HG02571 (cell line): Measurements from ENCODE around the gene COX14.
"Not testable (repeated sequence)": the region's sequence is repeated elsewhere in the genome, so short reads cannot be mapped to it uniquely, and the experiment has no call there.

Experiments used
- ATAC-seq: cut with Tn5 transposase; IDR thresholded peaks from one replicate; pipeline ENCODE4 v1.9.1; 2021; ENCODE audit warnings: mild to moderate bottlenecking, moderate library complexity; ENCODE audit not compliant: unreplicated experiment

The COX14 gene

GRCh38 chr12:50111693-50112455 lies at the start of gene COX14:
TSS of gene COX14 (plus strand) at chr12:50112236. CDS start at chr12:50120044, 7,808 bp downstream.
- ATAC-seq = peak; percentile 80

- no peak for ATAC-seq
These were observed 49.1 kb upstream of the COX14 start for GRCh38 chr12:50062728-50063460.

GRCh38 chr12:50065726-50066310 lies 46.2 kb upstream of the COX14 start:
- ATAC-seq = no peak

- ATAC-seq = no peak
These were observed 45.6 kb upstream of the COX14 start for GRCh38 chr12:50066402-50066801.

GRCh38 chr12:50069069-50069468 lies 43.0 kb upstream of the COX14 start:
- ATAC-seq = no peak

- ATAC-seq = no peak
These were observed 42.5 kb upstream of the COX14 start for GRCh38 chr12:50069539-50069938.

- no peak for ATAC-seq
These were observed 41.5 kb upstream of the COX14 start for GRCh38 chr12:50070314-50071060.

GRCh38 chr12:50072198-50072907 lies 39.7 kb upstream of the COX14 start:
- ATAC-seq = no peak

- ATAC-seq = no peak
These were observed 38.8 kb upstream of the COX14 start for GRCh38 chr12:50073206-50073605.

- no peak for ATAC-seq
These were observed 38.3 kb upstream of the COX14 start for GRCh38 chr12:50073712-50074111.

GRCh38 chr12:50074936-50075807 lies 36.9 kb upstream of the COX14 start:
- peak; percentile 73 for ATAC-seq

GRCh38 chr12:50075808-50076170 lies 36.2 kb upstream of the COX14 start:
- no peak for ATAC-seq

GRCh38 chr12:50077099-50077498 lies 34.9 kb upstream of the COX14 start:
- ATAC-seq = no peak

- no peak for ATAC-seq
These were observed 33.8 kb upstream of the COX14 start for GRCh38 chr12:50078281-50078680.

- ATAC-seq = no peak
These were observed 32.3 kb upstream of the COX14 start for GRCh38 chr12:50079771-50080170.

- no peak for ATAC-seq
These were observed 30.8 kb upstream of the COX14 start for GRCh38 chr12:50081096-50081808.

GRCh38 chr12:50082644-50083043 lies 29.4 kb upstream of the COX14 start:
- ATAC-seq = no peak

- no peak for ATAC-seq
These were observed 28.7 kb upstream of the COX14 start for GRCh38 chr12:50083301-50083700.

- not testable (repeated sequence) for ATAC-seq
These were observed 27.6 kb upstream of the COX14 start for GRCh38 chr12:50084409-50084774.
